ENCODE data around the gene IP6K2. TPM values are rescaled to one million over a fixed set of nuclear protein-coding genes. Genes with fewer than 3 reads are reported as not detected.

IP6K2 gene
- total and polyA plus RNA-seq, 10 of the 15 experiments (the other 5 are each of a cell fraction or from before 2014, with no cell fraction given) = 25.8 to 95.9 (median 69.0) TPM

DNA sequence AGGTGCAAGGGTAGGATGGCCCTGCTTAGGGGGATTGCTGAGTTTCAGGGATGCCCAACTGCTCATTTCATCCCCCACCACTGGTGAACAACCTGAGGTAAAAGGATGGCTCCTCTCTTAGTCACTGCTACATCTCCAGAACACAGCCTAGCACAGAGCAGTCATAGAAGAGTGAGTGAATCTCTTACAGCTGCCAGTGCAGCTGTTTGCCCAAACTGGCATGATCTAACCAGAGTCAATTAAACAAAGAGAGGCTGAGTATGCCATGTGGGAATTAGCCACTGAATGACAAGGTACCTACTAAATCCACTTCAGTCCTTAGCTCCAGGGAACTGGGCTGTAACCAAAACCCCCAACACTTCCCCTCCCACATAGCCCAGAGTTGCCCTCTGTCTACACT, 24.5 kb downstream of the IP6K2 start:
- H3K4me1 ChIP-seq (ENCODE audit: control insufficient read depth, insufficient read depth, low read length) = no peaks in the 10 kb centered on the region
- ChIA-PET SMC1A (ENCODE audit: uncharacterized antibody, unreplicated experiment) (interaction anchor here (0.6 kb wide), 1 partner anchor 1333 kb away, joined by 5 read pairs; no protein-coding TSS in a partner anchor), RAD21 (ENCODE audit: unreplicated experiment) (no interaction called here), POLR2A (interaction anchor here (0.8 kb wide), 1 partner anchor 16 kb away, joined by 3 read pairs; no protein-coding TSS in a partner anchor), CTCF (interaction anchor here (0.9 kb wide), 1 partner anchor 257 kb away, joined by 4 read pairs; no protein-coding TSS in a partner anchor)
- DNase-seq (ENCODE audit: low read depth, low spot score) (no peak), FAIRE-seq (no peak), ATAC-seq (no peak)
- H3K27ac ChIP-seq (ENCODE audit: control insufficient read depth, insufficient read depth) = no peak overlapping the region
- no peak overlapping the region for H3K4me2 ChIP-seq (ENCODE audit: control insufficient read depth, insufficient read depth)
- intact Hi-C loops (cut with micrococcal nuclease; ENCODE audit: unreplicated experiment) (no loop called here), in situ Hi-C loops (cut with MboI) (no loop called here)
- TF ChIP-seq, protein P1, sequence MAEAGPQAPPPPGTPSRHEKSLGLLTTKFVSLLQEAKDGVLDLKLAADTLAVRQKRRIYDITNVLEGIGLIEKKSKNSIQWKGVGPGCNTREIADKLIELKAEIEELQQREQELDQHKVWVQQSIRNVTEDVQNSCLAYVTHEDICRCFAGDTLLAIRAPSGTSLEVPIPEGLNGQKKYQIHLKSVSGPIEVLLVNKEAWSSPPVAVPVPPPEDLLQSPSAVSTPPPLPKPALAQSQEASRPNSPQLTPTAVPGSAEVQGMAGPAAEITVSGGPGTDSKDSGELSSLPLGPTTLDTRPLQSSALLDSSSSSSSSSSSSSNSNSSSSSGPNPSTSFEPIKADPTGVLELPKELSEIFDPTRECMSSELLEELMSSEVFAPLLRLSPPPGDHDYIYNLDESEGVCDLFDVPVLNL (IDR thresholded peaks at IDR 0.05; ENCODE audit: low read depth, low read length) = no peak
- TF ChIP-seq STAT3 (IDR thresholded peaks at IDR 0.05; ENCODE audit: low read depth, low read length) (no peak), WRNIP1 (IDR thresholded peaks at IDR 0.05; ENCODE audit: borderline replicate concordance, low read depth, low read length) (no peak), ESRRA (IDR thresholded peaks at IDR 0.05; ENCODE audit: low read length) (no peak), ZNF384 (IDR thresholded peaks at IDR 0.05; ENCODE audit: borderline replicate concordance, low read depth, low read length) (no peak), CREB1 (IDR thresholded peaks at IDR 0.05; ENCODE audit: low read depth) (no peak), EGR1 (IDR thresholded peaks at IDR 0.05; ENCODE audit: borderline replicate concordance in 1 of 2, low read depth in 2 of 2, low read length in 2 of 2) (no peak), SUPT20H (IDR thresholded peaks at IDR 0.05; ENCODE audit: borderline replicate concordance, control insufficient read depth, low read depth, low read length) (no peak), RBBP5 (conservative IDR thresholded peaks at IDR 0.05) (no peak), EP300 (IDR thresholded peaks at IDR 0.05; ENCODE audit: borderline replicate concordance in 1 of 2, control insufficient read depth in 1 of 2, low read depth in 2 of 2, low read length in 2 of 2) (no peak)
- TF ChIP-seq, protein P2, sequence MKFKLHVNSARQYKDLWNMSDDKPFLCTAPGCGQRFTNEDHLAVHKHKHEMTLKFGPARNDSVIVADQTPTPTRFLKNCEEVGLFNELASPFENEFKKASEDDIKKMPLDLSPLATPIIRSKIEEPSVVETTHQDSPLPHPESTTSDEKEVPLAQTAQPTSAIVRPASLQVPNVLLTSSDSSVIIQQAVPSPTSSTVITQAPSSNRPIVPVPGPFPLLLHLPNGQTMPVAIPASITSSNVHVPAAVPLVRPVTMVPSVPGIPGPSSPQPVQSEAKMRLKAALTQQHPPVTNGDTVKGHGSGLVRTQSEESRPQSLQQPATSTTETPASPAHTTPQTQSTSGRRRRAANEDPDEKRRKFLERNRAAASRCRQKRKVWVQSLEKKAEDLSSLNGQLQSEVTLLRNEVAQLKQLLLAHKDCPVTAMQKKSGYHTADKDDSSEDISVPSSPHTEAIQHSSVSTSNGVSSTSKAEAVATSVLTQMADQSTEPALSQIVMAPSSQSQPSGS (IDR thresholded peaks at IDR 0.05; ENCODE audit: low read length) = no peak
- TF ChIP-seq, protein P3, sequence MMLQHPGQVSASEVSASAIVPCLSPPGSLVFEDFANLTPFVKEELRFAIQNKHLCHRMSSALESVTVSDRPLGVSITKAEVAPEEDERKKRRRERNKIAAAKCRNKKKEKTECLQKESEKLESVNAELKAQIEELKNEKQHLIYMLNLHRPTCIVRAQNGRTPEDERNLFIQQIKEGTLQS (IDR thresholded peaks at IDR 0.05; ENCODE audit: borderline replicate concordance, extremely low read depth, low read depth, low read length) = no peak
- TF ChIP-seq, protein P4, sequence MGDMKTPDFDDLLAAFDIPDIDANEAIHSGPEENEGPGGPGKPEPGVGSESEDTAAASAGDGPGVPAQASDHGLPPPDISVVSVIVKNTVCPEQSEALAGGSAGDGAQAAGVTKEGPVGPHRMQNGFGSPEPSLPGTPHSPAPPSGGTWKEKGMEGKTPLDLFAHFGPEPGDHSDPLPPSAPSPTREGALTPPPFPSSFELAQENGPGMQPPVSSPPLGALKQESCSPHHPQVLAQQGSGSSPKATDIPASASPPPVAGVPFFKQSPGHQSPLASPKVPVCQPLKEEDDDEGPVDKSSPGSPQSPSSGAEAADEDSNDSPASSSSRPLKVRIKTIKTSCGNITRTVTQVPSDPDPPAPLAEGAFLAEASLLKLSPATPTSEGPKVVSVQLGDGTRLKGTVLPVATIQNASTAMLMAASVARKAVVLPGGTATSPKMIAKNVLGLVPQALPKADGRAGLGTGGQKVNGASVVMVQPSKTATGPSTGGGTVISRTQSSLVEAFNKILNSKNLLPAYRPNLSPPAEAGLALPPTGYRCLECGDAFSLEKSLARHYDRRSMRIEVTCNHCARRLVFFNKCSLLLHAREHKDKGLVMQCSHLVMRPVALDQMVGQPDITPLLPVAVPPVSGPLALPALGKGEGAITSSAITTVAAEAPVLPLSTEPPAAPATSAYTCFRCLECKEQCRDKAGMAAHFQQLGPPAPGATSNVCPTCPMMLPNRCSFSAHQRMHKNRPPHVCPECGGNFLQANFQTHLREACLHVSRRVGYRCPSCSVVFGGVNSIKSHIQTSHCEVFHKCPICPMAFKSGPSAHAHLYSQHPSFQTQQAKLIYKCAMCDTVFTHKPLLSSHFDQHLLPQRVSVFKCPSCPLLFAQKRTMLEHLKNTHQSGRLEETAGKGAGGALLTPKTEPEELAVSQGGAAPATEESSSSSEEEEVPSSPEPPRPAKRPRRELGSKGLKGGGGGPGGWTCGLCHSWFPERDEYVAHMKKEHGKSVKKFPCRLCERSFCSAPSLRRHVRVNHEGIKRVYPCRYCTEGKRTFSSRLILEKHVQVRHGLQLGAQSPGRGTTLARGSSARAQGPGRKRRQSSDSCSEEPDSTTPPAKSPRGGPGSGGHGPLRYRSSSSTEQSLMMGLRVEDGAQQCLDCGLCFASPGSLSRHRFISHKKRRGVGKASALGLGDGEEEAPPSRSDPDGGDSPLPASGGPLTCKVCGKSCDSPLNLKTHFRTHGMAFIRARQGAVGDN (IDR thresholded peaks at IDR 0.05) = no peak
- no peaks in the 10 kb centered on the region for H3K9me3 ChIP-seq (replicated peaks; ENCODE audit: control insufficient read depth, insufficient read depth, low read length)
- no peak overlapping the region for H2AFZ ChIP-seq (ENCODE audit: control insufficient read depth, low read depth, low read length)
- no peak overlapping the region for H3K9ac ChIP-seq (ENCODE audit: control insufficient read depth, insufficient read depth, low read length)
- BruUV-seq (replicated peaks) = no TSS peak
- no peak overlapping the region for H3K4me3 ChIP-seq
- no peaks in the 10 kb centered on the region; the same call in none of the 2 replicates for H4K20me1 ChIP-seq (ENCODE audit: control insufficient read depth, insufficient read depth)
- peaks cover 5% of the 10 kb centered on the region for H3K79me2 ChIP-seq (ENCODE audit: control insufficient read depth, insufficient read depth, low read length)
- no peaks in the 10 kb centered on the region for H3K27me3 ChIP-seq (replicated peaks in 1 of 2; ENCODE audit: control insufficient read depth in 2 of 2, insufficient read depth in 2 of 2, low read length in 1 of 2)
- peaks cover 41 to 48% of the 10 kb centered on the region in 2 experiments for H3K36me3 ChIP-seq (ENCODE audit: control insufficient read depth in 2 of 2, insufficient read depth in 2 of 2, low read length in 1 of 2)

All from GM12878 (cell line).